ENCODE data around the gene VPS36. TPM values are rescaled to one million over a fixed set of nuclear protein-coding genes. Genes with fewer than 3 reads are reported as not detected.

Gene VPS36
- total and polyA plus RNA-seq, 2 of the 4 experiments (the other 2 are of a cell fraction), result 14.8 to 16.7 TPM

GRCh38 chr13:52452470-52452869, 2.0 kb upstream of the VPS36 start:
- Histone ChIP-seq H3K9me3 (ENCODE audit: control insufficient read depth, insufficient read depth, low read length) (no peaks in the 10 kb centered on the region), H3K79me1 (ENCODE audit: low read depth in 1 of 2, low read length in 2 of 2) (peaks cover 15 to 35% of the 10 kb centered on the region in 2 experiments; a peak in 3 of 4 replicates), H4K8ac (ENCODE audit: low read depth in 2 of 2, low read length in 2 of 2) (no peak overlapping the region), H2BK15ac (ENCODE audit: low read depth, low read length) (no peak overlapping the region), H2AFZ (replicated peaks; ENCODE audit: low read length, poor library complexity) (no peak overlapping the region), H2BK120ac (ENCODE audit: low read depth, low read length) (no peak overlapping the region), H2BK20ac (ENCODE audit: low read depth, low read length) (no peak overlapping the region), H3K27me3 (ENCODE audit: control insufficient read depth, insufficient read depth, low read length) (no peaks in the 10 kb centered on the region), H3K9ac (ENCODE audit: low read depth, low read length) (no peak overlapping the region), H2AK9ac (replicated peaks; ENCODE audit: low read depth, low read length, poor library complexity) (no peak overlapping the region), H3K23ac (ENCODE audit: low read depth, low read length) (no peak overlapping the region), H3K4ac (ENCODE audit: low read depth, low read length) (no peak overlapping the region), H4K91ac (ENCODE audit: insufficient read depth, low read depth, low read length) (no peak overlapping the region), H3K18ac (ENCODE audit: low read depth, low read length) (no peak overlapping the region), H3K27ac (ENCODE audit: insufficient read depth, low read length) (no peak overlapping the region), H4K20me1 (ENCODE audit: insufficient read depth, low read length) (peaks cover 5% of the 10 kb centered on the region; the same call in 1 of the 2 replicates), H3K4me2 (ENCODE audit: low read depth, low read length) (no peak overlapping the region), H4K5ac (ENCODE audit: low read depth, low read length) (no peak overlapping the region), H3K9me1 (ENCODE audit: insufficient read depth, low read length) (peaks cover 9% of the 10 kb centered on the region), H3K4me3 (ENCODE audit: insufficient read depth, low read depth, low read length) (no peak overlapping the region), H3K14ac (replicated peaks; ENCODE audit: low read depth, low read length) (no peak overlapping the region), H2BK5ac (ENCODE audit: low read depth, low read length, poor library complexity, severe bottlenecking) (no peak overlapping the region), H3K56ac (ENCODE audit: extremely low read depth, insufficient read depth, low read length) (no peak overlapping the region), H3K4me1 (ENCODE audit: control insufficient read depth, insufficient read depth, low read length) (peaks cover 6% of the 10 kb centered on the region), H2AK5ac (ENCODE audit: low read depth, low read length) (no peak overlapping the region), H3K36me3 (ENCODE audit: control insufficient read depth, insufficient read depth, low read length) (no peaks in the 10 kb centered on the region)
- BruUV-seq (replicated peaks), result no TSS peak
- dilution Hi-C loops (cut with HindIII; ENCODE audit: low sequenced_read_pairs, unreplicated experiment), result no loop called here
- no CpG with 5 or more reads among the region's 2 CpGs for WGBS, 2 experiments (ENCODE audit: extremely low coverage in 2 of 2, insufficient read length in 1 of 2)
- intact Hi-C loops (cut with micrococcal nuclease), result loop anchor here (5.0 to 10.0 kb wide), 4 partner anchors 105 to 998 kb away; partner anchors contain the start of genes ALG11, ATP7B and INTS6
- CTCF ChIA-PET, result no interaction called here
- POLR2A ChIA-PET (ENCODE audit: unreplicated experiment), result no interaction called here
- ATAC-seq (ENCODE audit: low read depth) (no peak), DNase-seq (no peak)
- in situ Hi-C loops (cut with MboI; ENCODE audit: low sequenced_read_pairs), result loop anchor here (10.0 to 25.0 kb wide), 3 partner anchors 202 to 440 kb away; partner anchors contain the start of genes ALG11, ATP7B, SUGT1 and UTP14C
- TF ChIP-seq CTCF (conservative IDR thresholded peaks at IDR 0.05; ENCODE audit: low read depth, low read length) (no peak), MAZ (IDR thresholded peaks at IDR 0.05; ENCODE audit: borderline replicate concordance, low read depth, low read length) (no peak), ELK1 (IDR thresholded peaks at IDR 0.05; ENCODE audit: borderline replicate concordance, low read depth, low read length) (no peak)

Measured in IMR-90 (cell line).